Activated effector memory CD4-positive, alpha-beta T cell treated with anti-CD3 and anti-CD28 coated beads, Interleukin-2, amount 50 U/mL, for 16 hours (primary cell): ENCODE measurements around the gene GIMAP2.

Source experiments
- DNase-seq: peaks from one replicate; pipeline ENCODE4 v3.0.0-alpha.2; 2020

The GIMAP2 gene

GRCh38 chr7:150735596-150736358, 50.3 kb downstream of the GIMAP2 start:
- DNase-seq: no peak

GRCh38 chr7:150736864-150737263, 51.4 kb downstream of the GIMAP2 start:
- peak; percentile 69 for DNase-seq

- DNase-seq: peak; percentile 86
Measured at GRCh38 chr7:150737265-150738055, 52.0 kb downstream of the GIMAP2 start, which contains the start of gene GIMAP5. GIMAP5 (plus strand) TSS chr7:150737418; CDS start chr7:150740885, 3,467 bp downstream.

- no peak for DNase-seq
Measured at GRCh38 chr7:150738092-150738491, 52.6 kb downstream of the GIMAP2 start.

GRCh38 chr7:150738591-150739001, 53.1 kb downstream of the GIMAP2 start:
- no peak for DNase-seq

GRCh38 chr7:150739033-150739432, 53.5 kb downstream of the GIMAP2 start:
- no peak for DNase-seq

- no peak for DNase-seq
Measured at GRCh38 chr7:150740053-150740452, 54.5 kb downstream of the GIMAP2 start.

GRCh38 chr7:150742286-150742968, 56.9 kb downstream of the GIMAP2 start:
- DNase-seq: peak; percentile 73
